Right cardiac atrium (tissue), 5 donors: ENCODE data around the gene STIMATE. TPM values are rescaled to one million over a fixed set of nuclear protein-coding genes. Genes with fewer than 3 reads are reported as not detected.

Experiments
- ATAC-seq, 2 donors: fragments of 200-7000 bp; cut with Tn5 transposase; one replicate each; pipeline versions ENCODE4 v1.8.0 to v1.9.1; 2020; ENCODE audit warnings: moderate library complexity in 2 of 2, mild to moderate bottlenecking in 1 of 2
- DNase-seq, 3 donors: peaks; one replicate each; pipeline ENCODE4 v3.0.0-alpha.2; 2020
- H3K27ac ChIP-seq: one replicate; pipeline ENCODE4 v1.5.1; 2013; ENCODE audit warnings: mild to moderate bottlenecking, low read length, control low read depth, moderate library complexity
- H3K27me3 ChIP-seq: one replicate; pipeline ENCODE4 v1.6.1; 2013; ENCODE audit not compliant: control insufficient read depth, insufficient read depth
- H3K4me1 ChIP-seq: one replicate; pipeline ENCODE4 v1.6.1; 2013; ENCODE audit warnings: low read length; ENCODE audit not compliant: control insufficient read depth, insufficient read depth
- H3K4me3 ChIP-seq: one replicate; pipeline ENCODE4 v1.5.1; 2013; ENCODE audit warnings: low read length, control low read depth
- H3K9me3 ChIP-seq: one replicate; pipeline ENCODE4 v1.6.1; 2013; ENCODE audit warnings: low read length; ENCODE audit not compliant: control insufficient read depth
- WGBS: extraction: QIAGEN DNeasy Blood & Tissue Kit; methylation state at CpG from one replicate; pipeline ENCODE4 v1.1.7; 2013; 5-methylcytosine and 5-hydroxymethylcytosine counted together
- intact Hi-C, 4 donors: fragments of 100-400 bp; cut with DNase I; formaldehyde crosslinking; loops; one replicate each; pipeline versions ENCODE4 v1.11.0 to v1.14.0; 2022 to 2023
- polyA plus RNA-seq: library from polyadenylated mRNA; stranded (reverse); fragments of 200-250 nt; gene quantifications from one replicate; pipeline ENCODE4 v1.2.3, GENCODE V29; 2013
- total RNA-seq, 4 donors: library from RNA; stranded (reverse); fragmentation: NEBNext Ultra II Directional; extraction: Animal tissue kit (Norgen Biotek cat#: 25700); gene quantifications; one replicate each; pipeline ENCODE4 v1.2.1, GENCODE V29; 2021
- donor health status: healthy with polysubstance abuse.
- donor health status: DM: no; HTN: yes; CAD: no.
- donor health status: DM: no; HTN: no; CAD: no.
- donor health status: DM: no; HTN: yes; CAD: no; lungs with severe emphysema.
- donor health status: DM: yes; HTN: yes; CAD: no.

The STIMATE gene
- total and polyA plus RNA-seq, 5 donors, result 4.3 to 9.3 (median 7.8) TPM

- ATAC-seq (no peak), DNase-seq (peak in 2 of 3 donors; percentile 5 to 8)
- intact Hi-C loops, result no loop called here
- WGBS, result 67% methylated on average over 7 of the region's 7 CpGs
- H3K4me1 ChIP-seq, result peaks cover 10% of the 10 kb centered on the region
- H3K27ac ChIP-seq, result peak overlapping the region; percentile 34
- no peak overlapping the region for H3K4me3 ChIP-seq
- H3K9me3 ChIP-seq, result no peaks in the 10 kb centered on the region
- no peaks in the 10 kb centered on the region for H3K27me3 ChIP-seq
Measured at GRCh38 chr3:52848617-52849016, 48.7 kb downstream of the STIMATE start.

GRCh38 chr3:52847726-52848125, 49.6 kb downstream of the STIMATE start:
- peak in 2 of 3 donors; percentile 5 to 21 for DNase-seq
- H3K27ac ChIP-seq, result no peak overlapping the region
- no peaks in the 10 kb centered on the region for H3K27me3 ChIP-seq
- H3K4me3 ChIP-seq, result no peak overlapping the region
- 90% methylated on average over 7 of the region's 7 CpGs for WGBS
- ATAC-seq, result no peak
- no peaks in the 10 kb centered on the region for H3K9me3 ChIP-seq
- intact Hi-C loops, result no loop called here
- peaks cover 10% of the 10 kb centered on the region for H3K4me1 ChIP-seq

DNA sequence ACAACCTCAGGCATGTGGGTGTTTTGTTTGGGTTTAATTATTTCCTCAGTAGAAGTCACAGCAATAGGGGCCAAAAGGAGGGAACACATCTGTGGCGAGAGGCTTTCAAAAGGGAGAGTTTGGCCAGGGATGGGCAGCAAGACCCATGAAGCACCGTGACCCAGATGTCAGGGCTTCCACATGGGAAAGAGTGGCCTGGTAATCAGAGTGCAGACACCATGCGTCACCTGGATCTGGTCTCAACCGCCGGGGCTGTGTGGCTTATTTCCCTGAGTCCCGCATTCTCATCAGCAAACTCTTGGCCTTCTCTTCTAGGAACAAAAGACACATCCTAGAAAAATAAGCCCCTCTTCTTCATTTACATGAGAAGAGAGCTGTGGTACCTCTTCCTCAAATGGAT, 50.1 kb downstream of the STIMATE start:
- H3K4me1 ChIP-seq, result peaks cover 13% of the 10 kb centered on the region
- 96% methylated on average over 6 of the region's 6 CpGs for WGBS
- no peak overlapping the region for H3K4me3 ChIP-seq
- no peaks in the 10 kb centered on the region for H3K9me3 ChIP-seq
- DNase-seq (peak in 1 of 3 donors; percentile 15), ATAC-seq (no peak)
- intact Hi-C loops, result no loop called here
- no peaks in the 10 kb centered on the region for H3K27me3 ChIP-seq
- H3K27ac ChIP-seq, result no peak overlapping the region

- no peaks in the 10 kb centered on the region for H3K9me3 ChIP-seq
- DNase-seq (peak in 2 of 3 donors; percentile 23 to 62), ATAC-seq (no peak)
- no peak overlapping the region for H3K27ac ChIP-seq
- H3K27me3 ChIP-seq, result no peaks in the 10 kb centered on the region
- intact Hi-C loops, result no loop called here
- 60% methylated on average over 15 of the region's 15 CpGs for WGBS
- no peak overlapping the region for H3K4me3 ChIP-seq
- H3K4me1 ChIP-seq, result peaks cover 13% of the 10 kb centered on the region
Measured at GRCh38 chr3:52846432-52846965, 50.8 kb downstream of the STIMATE start.

GRCh38 chr3:52845691-52846431, 51.5 kb downstream of the STIMATE start:
- no peaks in the 10 kb centered on the region for H3K9me3 ChIP-seq
- peak in 2 of 3 donors; percentile 55 to 66 for DNase-seq
- 70% methylated on average over 7 of the region's 7 CpGs for WGBS
- peaks cover 20% of the 10 kb centered on the region for H3K4me1 ChIP-seq
- ATAC-seq, result peak; percentile 7 to 28
- peak overlapping the region; percentile 93 for H3K27ac ChIP-seq
- H3K27me3 ChIP-seq, result no peaks in the 10 kb centered on the region
- intact Hi-C loops, result no loop called here
- no peak overlapping the region for H3K4me3 ChIP-seq

DNA sequence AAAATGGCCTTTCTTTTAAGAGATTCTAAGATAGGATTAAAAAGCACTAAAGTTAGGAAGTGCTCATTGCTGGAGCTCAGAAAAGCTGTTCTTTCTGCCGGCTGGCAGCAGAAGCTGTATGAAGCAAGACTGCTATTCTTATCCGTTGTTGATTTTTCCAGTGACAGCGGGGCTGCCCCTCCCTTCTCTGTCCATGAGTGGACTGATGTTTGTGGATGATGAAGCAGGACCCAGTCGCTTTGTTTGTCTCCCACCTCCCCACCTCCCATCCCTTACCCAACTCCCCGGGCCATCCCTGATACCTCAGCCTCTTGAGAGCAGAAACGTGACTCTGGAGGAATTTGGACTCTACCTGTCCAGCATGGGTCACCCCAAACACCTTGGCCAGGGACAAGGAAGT, 52.2 kb downstream of the STIMATE start:
- intact Hi-C loops, result no loop called here
- WGBS, result 18% methylated on average over 6 of the region's 6 CpGs
- Histone ChIP-seq H3K4me3 (no peak overlapping the region), H3K4me1 (peaks cover 20% of the 10 kb centered on the region), H3K9me3 (no peaks in the 10 kb centered on the region), H3K27me3 (no peaks in the 10 kb centered on the region), H3K27ac (peak overlapping the region; percentile 93)
- ATAC-seq, result peak; percentile 81 to 89
- peak; percentile 68 to 85 (median 72) for DNase-seq

GRCh38 chr3:52844290-52844975, 52.9 kb downstream of the STIMATE start:
- 77% methylated on average over 18 of the region's 18 CpGs for WGBS
- peak in 2 of 3 donors; percentile 31 to 42 for DNase-seq
- no peak overlapping the region for H3K4me3 ChIP-seq

GRCh38 chr3:52843881-52844280, 53.5 kb downstream of the STIMATE start:
- intact Hi-C loops, result no loop called here
- Histone ChIP-seq H3K27ac (peak overlapping the region; percentile 73), H3K9me3 (no peaks in the 10 kb centered on the region), H3K4me3 (no peak overlapping the region), H3K4me1 (peaks cover 20% of the 10 kb centered on the region), H3K27me3 (no peaks in the 10 kb centered on the region)
- peak in 2 of 3 donors; percentile 15 to 36 for DNase-seq
- ATAC-seq, result no peak
- 86% methylated on average over 2 of the region's 2 CpGs for WGBS

More at GRCh38 chr3:52844290-52844975, 52.9 kb downstream of the STIMATE start:
- H3K27ac ChIP-seq, result peak overlapping the region; percentile 73
- intact Hi-C loops, result no loop called here
- H3K27me3 ChIP-seq, result no peaks in the 10 kb centered on the region
- H3K9me3 ChIP-seq, result no peaks in the 10 kb centered on the region
- peak; percentile 15 to 21 for ATAC-seq
- peaks cover 20% of the 10 kb centered on the region for H3K4me1 ChIP-seq

GRCh38 chr3:52843108-52843865, 54.1 kb downstream of the STIMATE start:
- peak overlapping the region; percentile 12 for H3K27ac ChIP-seq
- ATAC-seq (no peak), DNase-seq (peak in 2 of 3 donors; percentile 31 to 33)
- H3K4me3 ChIP-seq, result no peak overlapping the region
- H3K9me3 ChIP-seq, result no peaks in the 10 kb centered on the region
- H3K27me3 ChIP-seq, result no peaks in the 10 kb centered on the region
- 77% methylated on average over 20 of the region's 20 CpGs for WGBS
- H3K4me1 ChIP-seq, result peaks cover 20% of the 10 kb centered on the region
- intact Hi-C loops, result no loop called here

DNA sequence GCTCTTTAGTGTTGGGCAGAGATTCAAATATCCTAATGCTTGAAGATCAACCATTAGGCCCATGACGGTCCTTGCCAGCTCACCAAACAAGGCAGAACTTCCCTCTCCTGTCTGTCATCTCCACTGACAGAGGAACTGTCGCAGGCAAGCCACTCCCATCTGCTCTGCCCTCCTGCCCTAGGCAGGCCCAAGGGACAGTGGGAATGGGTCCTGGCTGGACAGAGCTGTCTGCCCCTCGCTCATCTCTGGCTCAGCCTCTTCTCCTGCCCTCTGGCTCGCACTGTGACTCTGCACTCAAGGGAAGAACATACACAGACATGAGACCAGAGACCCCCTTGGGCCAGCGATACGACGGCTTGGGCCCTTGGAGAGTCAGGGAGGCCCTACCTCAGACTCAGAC, 54.9 kb downstream of the STIMATE start:
- intact Hi-C loops, result no loop called here
- Histone ChIP-seq H3K27ac (peak overlapping the region; percentile 63), H3K9me3 (no peaks in the 10 kb centered on the region), H3K27me3 (no peaks in the 10 kb centered on the region), H3K4me3 (no peak overlapping the region), H3K4me1 (peaks cover 20% of the 10 kb centered on the region)
- peak; percentile 28 for ATAC-seq
- DNase-seq, result peak in 1 of 3 donors; percentile 57
- WGBS, result 66% methylated on average over 7 of the region's 7 CpGs
